K562 (cell line): ENCODE results near the gene MMP21.

Experiments used
- CBX2 ChIP-seq: fragments of 200-600 bp; sonication (generic); IDR thresholded peaks from one replicate; pipeline ENCODE4 v1.6.1; 2012; ENCODE audit warnings: mild to moderate bottlenecking, low read length, inconsistent platforms; ENCODE audit not compliant: insufficient read depth, poor library complexity, severe bottlenecking
- CHD2 ChIP-seq: IDR thresholded peaks from 2 replicates; pipeline ENCODE4 v1.6.1; 2011; ENCODE audit warnings: low read depth, low read length
- FOSL1 ChIP-seq: fragments of 200-800 bp; sonication (Bioruptor generic); conservative IDR thresholded peaks from 2 replicates; pipeline ENCODE4 v1.6.1; 2016; ENCODE audit warnings: missing genetic modification characterization, missing compliant biosample characterization
- NFRKB ChIP-seq: fragments of 450-650 bp; IDR thresholded peaks from 2 replicates; pipeline ENCODE4 v1.6.1; 2016; ENCODE audit warnings: low read depth
- ZNF561 ChIP-seq: fragments of 450-650 bp; formaldehyde crosslinking; conservative IDR thresholded peaks from 2 replicates; pipeline ENCODE4 v1.4.0; 2020; ENCODE audit warnings: mild to moderate bottlenecking, moderate library complexity
- TF ChIP-seq, protein P1 (sequence below), 3 experiments: IDR thresholded peaks in 2 of 3; conservative IDR thresholded peaks in 1 of 3; 2 replicates each; pipeline ENCODE4 v1.5.1; 2011 to 2012; ENCODE audit warnings: low read length in 3 of 3, mild to moderate bottlenecking in 3 of 3, control low read depth in 2 of 3, improper control_type of control experiment in 1 of 3, inconsistent platforms in 1 of 3, low read depth in 1 of 3, mixed read lengths in 1 of 3, moderate library complexity in 1 of 3; ENCODE audit not compliant: insufficient read depth in 2 of 3

DNA sequence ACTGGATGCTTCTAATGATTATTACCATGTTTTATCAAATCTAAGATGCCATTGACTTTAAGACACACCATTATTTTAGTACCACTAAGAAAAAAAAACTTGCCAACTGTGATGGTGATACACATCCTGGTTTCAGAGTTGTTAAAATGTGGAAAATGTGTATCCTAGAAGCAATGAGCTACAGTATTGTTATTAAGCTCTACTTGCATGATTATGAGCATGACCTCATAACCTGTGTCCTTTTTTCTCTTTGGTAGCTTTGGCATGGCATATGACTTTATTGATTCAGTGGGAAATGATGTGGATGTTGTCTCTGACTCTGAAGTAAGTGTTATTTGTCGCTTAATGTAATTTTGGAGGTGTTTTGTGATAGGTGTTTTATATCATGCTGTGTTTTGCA lies 52.8 kb downstream of the MMP21 start:
- no peak for TF ChIP-seq NFRKB
- no peak for TF ChIP-seq FOSL1 (tag)
- TF ChIP-seq CBX2: no peak
- TF ChIP-seq CHD2: no peak
- TF ChIP-seq, protein P1, sequence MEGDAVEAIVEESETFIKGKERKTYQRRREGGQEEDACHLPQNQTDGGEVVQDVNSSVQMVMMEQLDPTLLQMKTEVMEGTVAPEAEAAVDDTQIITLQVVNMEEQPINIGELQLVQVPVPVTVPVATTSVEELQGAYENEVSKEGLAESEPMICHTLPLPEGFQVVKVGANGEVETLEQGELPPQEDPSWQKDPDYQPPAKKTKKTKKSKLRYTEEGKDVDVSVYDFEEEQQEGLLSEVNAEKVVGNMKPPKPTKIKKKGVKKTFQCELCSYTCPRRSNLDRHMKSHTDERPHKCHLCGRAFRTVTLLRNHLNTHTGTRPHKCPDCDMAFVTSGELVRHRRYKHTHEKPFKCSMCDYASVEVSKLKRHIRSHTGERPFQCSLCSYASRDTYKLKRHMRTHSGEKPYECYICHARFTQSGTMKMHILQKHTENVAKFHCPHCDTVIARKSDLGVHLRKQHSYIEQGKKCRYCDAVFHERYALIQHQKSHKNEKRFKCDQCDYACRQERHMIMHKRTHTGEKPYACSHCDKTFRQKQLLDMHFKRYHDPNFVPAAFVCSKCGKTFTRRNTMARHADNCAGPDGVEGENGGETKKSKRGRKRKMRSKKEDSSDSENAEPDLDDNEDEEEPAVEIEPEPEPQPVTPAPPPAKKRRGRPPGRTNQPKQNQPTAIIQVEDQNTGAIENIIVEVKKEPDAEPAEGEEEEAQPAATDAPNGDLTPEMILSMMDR (IDR thresholded peaks at IDR 0.05 in 2 of 3, conservative IDR thresholded peaks at IDR 0.05 in 1 of 3; ENCODE audit: insufficient read depth in 2 of 3, low read depth in 1 of 3, low read length in 3 of 3): no peak
- TF ChIP-seq ZNF561 (CRISPR knock-in tag): no peak
